GM20000 (cell line): ENCODE measurements around the gene SIGLEC1.

Source experiments
- DNase-seq: peaks from one replicate; pipeline ENCODE4 v3.0.0; 2012; ENCODE audit warnings: low spot score
- CTCF ChIP-seq: IDR thresholded peaks from 2 replicates; pipeline ENCODE4 v1.5.1; 2012; ENCODE audit warnings: mild to moderate bottlenecking, control low read depth; ENCODE audit errors: extremely low read depth, missing control alignments

The SIGLEC1 gene

GRCh38 chr20:3678856-3679720 is 33.3 kb downstream of the SIGLEC1 start:
- no peak for TF ChIP-seq CTCF
- DNase-seq = no peak

- TF ChIP-seq CTCF = no peak
- no peak for DNase-seq
Measured at GRCh38 chr20:3678198-3678597, 34.2 kb downstream of the SIGLEC1 start.

GRCh38 chr20:3677733-3678132 is 34.7 kb downstream of the SIGLEC1 start:
- DNase-seq = no peak
- TF ChIP-seq CTCF = no peak

- no peak for DNase-seq
Measured at GRCh38 chr20:3674995-3675900, 37.2 kb downstream of the SIGLEC1 start.

DNA sequence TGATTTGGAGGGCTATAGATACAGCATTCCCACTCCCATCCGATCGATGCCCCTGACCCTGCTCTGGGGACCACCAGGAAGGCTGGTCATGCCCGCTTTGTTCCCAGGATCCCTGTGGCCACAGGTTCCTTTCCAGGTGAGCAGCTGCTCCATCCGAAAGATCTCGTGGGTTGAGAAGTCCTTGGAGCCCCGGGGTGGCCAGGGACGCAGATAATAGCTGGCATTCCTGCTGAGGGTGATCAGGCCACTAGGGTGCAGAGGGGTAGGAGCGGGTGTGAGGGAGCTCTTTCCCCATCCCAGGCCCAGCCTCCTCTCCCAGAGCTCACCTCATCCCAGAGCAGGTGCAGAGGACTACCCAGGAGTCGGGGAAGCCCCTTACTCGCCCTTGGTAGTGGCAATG is 38.0 kb downstream of the SIGLEC1 start:
- no peak for DNase-seq
- no peak for TF ChIP-seq CTCF

More at GRCh38 chr20:3674995-3675900, 37.2 kb downstream of the SIGLEC1 start:
- no peak for TF ChIP-seq CTCF

GRCh38 chr20:3673221-3674070 is 39.0 kb downstream of the SIGLEC1 start:
- TF ChIP-seq CTCF = no peak
- no peak for DNase-seq
